ENCODE results near the gene DPM2.

DPM2 gene, protein sequence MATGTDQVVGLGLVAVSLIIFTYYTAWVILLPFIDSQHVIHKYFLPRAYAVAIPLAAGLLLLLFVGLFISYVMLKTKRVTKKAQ

DNA sequence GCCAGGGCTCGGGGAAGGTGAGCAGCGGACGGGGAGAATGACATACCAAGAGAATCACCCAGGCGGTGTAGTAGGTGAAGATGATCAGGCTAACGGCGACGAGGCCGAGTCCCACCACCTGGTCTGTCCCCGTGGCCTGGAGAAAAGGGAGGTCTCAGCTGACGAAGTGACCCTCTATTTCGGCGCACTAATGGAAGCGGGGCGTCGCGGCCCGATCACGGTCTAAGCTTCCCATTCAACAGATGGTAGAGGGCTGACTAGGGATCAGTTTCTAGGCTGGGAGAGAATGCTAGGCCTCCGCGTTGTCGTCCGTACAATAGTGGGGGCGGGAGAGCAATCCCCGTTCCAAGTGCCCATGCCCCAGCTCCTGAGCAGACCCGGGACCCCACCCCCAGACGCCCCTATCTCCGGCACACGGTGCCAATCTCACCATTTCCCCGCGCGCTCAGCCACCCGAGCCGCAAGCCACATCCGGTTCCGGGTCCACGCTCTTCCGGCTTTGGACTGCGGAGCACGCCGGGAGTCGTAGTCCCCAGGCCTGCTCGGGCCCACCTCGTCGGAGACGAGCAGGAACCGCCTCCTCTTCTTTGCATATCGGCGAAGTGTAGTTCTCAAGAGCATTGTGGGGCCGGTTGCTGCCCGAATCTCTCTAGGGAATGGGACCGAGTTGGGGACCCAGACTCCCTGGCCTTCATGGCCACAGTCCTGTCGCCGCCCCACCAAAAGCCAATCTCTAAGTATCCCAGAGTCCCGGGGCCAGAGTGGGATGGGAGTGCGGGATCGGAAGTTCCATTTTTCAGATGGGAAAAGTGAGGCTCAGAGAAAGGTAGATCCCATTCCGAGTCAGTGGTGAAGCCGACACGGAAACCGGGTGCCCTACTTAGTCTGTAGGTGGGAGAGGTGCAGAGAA is at the start of gene DPM2:
Gene DPM2 (minus strand): TSS at position 467 of the 910 bp plus-strand sequence. CDS start 34 bp downstream, at position 433.
- POLR2A ChIA-PET: interaction anchor here (0.7 kb wide), 1 partner anchor 180 kb away, joined by 3 read pairs; no protein-coding TSS in a partner anchor
- CTCF ChIA-PET: interaction anchor here (1.2 to 14.3 kb wide), 4 partner anchors 17 to 188 kb away, joined by 3 to 149 read pairs (median 7); no protein-coding TSS in a partner anchor

DNA sequence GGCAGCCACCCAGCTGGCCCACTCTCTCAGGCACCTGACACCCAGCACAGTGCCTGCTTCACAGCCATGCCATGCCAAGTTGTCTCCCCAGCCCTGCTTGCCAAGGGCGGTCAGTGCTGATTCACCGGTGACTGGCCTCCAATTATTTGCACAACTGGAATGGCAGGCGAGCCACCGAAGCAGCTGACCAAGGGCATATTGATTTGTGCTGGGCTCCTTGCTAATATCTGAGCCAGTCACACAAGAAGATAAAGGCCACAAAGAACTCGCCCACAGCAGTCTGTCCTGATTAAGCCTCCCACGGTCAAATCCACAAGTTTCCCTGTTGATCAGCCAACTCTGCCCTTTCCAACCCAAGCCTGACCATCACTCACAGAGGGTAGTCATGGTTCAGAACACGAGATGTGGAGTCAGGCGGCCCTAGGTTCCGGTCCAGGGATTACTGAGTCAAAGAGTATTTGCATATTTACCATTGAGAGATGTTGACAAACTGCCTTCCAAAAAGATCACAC is 49.5 kb upstream of the DPM2 start:
- H3K4me3 ChIP-seq (ENCODE audit: low read depth, low read length): no peak overlapping the region
- ChIA-PET POLR2A (no interaction called here), CTCF (interaction anchor here (1.0 kb wide), 1 partner anchor 9 kb away, joined by 3 read pairs; no protein-coding TSS in a partner anchor)
- TF ChIP-seq, protein P1, sequence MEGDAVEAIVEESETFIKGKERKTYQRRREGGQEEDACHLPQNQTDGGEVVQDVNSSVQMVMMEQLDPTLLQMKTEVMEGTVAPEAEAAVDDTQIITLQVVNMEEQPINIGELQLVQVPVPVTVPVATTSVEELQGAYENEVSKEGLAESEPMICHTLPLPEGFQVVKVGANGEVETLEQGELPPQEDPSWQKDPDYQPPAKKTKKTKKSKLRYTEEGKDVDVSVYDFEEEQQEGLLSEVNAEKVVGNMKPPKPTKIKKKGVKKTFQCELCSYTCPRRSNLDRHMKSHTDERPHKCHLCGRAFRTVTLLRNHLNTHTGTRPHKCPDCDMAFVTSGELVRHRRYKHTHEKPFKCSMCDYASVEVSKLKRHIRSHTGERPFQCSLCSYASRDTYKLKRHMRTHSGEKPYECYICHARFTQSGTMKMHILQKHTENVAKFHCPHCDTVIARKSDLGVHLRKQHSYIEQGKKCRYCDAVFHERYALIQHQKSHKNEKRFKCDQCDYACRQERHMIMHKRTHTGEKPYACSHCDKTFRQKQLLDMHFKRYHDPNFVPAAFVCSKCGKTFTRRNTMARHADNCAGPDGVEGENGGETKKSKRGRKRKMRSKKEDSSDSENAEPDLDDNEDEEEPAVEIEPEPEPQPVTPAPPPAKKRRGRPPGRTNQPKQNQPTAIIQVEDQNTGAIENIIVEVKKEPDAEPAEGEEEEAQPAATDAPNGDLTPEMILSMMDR (IDR thresholded peaks at IDR 0.05; ENCODE audit: insufficient read depth, low read length, missing control alignments): no peak
- no peak for DNase-seq (ENCODE audit: low read depth, low spot score)

More for the DNA sequence above, at the start of gene DPM2:
- no peak for DNase-seq (ENCODE audit: low read depth, low spot score)
- TF ChIP-seq, protein P1 (IDR thresholded peaks at IDR 0.05; ENCODE audit: insufficient read depth, low read length, missing control alignments): no peak
- H3K4me3 ChIP-seq (ENCODE audit: low read depth, low read length): peak within 1 kb of the TSS; percentile 68

DNA sequence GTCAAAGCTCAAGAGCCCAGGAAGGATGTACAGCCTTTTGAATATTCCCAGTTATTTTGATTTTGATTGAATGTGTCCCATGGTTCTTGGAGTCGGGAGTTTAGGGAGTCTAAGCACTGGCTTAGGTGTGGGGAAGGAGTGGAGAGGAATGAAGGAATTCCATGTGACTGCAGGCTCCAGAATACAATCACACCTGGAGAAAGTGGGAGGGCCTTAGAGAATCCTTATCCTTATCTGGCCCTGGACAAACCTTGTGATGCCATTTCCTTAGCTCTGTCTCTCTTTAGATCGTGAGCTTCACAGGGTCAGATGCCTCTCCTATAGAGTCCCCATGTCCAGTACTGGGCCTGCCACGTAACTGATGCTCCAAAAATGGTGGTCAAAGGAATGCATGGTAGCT is 47.4 kb upstream of the DPM2 start:
- DNase-seq (ENCODE audit: low read depth, low spot score): no peak
- H3K4me3 ChIP-seq (ENCODE audit: low read depth, low read length): no peak overlapping the region
- ChIA-PET CTCF (interaction anchor here (0.9 to 1.4 kb wide), 3 partner anchors 43 to 100 kb away, joined by 3 to 4 read pairs (median 3); no protein-coding TSS in a partner anchor), POLR2A (no interaction called here)
- TF ChIP-seq, protein P1 (IDR thresholded peaks at IDR 0.05; ENCODE audit: insufficient read depth, low read length, missing control alignments): no peak

DNA sequence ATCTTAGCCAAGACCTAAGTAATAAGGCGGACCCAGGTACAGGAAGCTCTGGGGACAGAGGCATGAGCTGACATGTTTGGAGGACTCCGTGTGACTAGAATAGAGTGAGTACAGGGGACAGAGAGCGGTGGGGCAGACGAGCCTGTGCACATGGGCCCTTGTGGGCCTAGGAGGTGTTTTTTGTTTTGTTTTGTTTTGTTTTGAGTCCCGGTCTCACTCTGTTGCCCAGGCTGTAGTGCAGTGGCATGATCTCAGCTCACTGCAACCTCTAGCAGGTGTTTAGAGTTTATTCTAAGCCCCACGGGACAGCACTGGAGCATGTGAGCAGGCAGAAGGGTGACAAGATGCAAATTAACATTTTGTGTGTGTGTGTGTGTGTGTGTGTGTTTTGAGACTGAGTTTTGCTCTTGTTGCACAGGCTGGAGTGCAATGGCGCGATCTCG is 46.2 kb upstream of the DPM2 start:
- TF ChIP-seq, protein P1 (IDR thresholded peaks at IDR 0.05; ENCODE audit: insufficient read depth, low read length, missing control alignments): no peak
- ChIA-PET POLR2A (no interaction called here), CTCF (interaction anchor here (1.1 kb wide), 1 partner anchor 40 kb away, joined by 4 read pairs; no protein-coding TSS in a partner anchor)
- DNase-seq (ENCODE audit: low read depth, low spot score): no peak
- H3K4me3 ChIP-seq (ENCODE audit: low read depth, low read length): no peak overlapping the region

DNA sequence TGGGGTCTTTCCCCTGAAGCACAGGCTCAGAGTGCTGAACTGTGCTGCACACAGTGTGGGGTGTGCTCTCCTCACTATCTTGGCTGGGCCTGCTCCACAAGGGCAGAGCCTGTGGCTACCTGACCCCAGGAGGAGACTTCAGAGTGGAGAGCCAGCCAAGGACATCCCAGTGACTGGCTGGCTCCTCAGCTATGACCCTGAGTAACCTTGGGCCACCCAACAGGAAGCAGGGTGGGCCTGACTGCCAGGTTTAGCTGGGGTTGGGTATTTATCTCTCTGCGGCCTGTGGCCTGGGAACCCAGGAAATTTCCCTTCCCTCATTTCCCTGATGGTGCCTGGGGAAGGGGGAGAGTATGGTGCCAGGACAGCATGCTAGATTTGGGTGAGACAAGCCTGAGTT is 45.3 kb upstream of the DPM2 start:
- TF ChIP-seq, protein P1 (IDR thresholded peaks at IDR 0.05; ENCODE audit: insufficient read depth, low read length, missing control alignments): no peak
- H3K4me3 ChIP-seq (ENCODE audit: low read depth, low read length): no peak overlapping the region
- no peak for DNase-seq (ENCODE audit: low read depth, low spot score)
- ChIA-PET POLR2A (no interaction called here), CTCF (interaction anchor here (1.1 to 5.8 kb wide), 3 partner anchors 19 to 40 kb away, joined by 3 to 43 read pairs (median 4); no protein-coding TSS in a partner anchor)
